Fibroblast of gingiva (primary cell): Measurements from ENCODE around the gene PITX3.
"Not testable (repeated sequence)": the region's sequence is repeated elsewhere in the genome, so short reads cannot be mapped to it uniquely, and the experiment has no call there.

Experiments
- DNase-seq: peaks from one replicate; pipeline ENCODE4 v3.0.0-alpha.2; 2011; ENCODE audit warnings: low read depth

Gene PITX3

GRCh38 chr10:102226542-102226870 is 14.8 kb downstream of the PITX3 start:
- no peak for DNase-seq

- peak; percentile 93 for DNase-seq
These were observed 15.4 kb downstream of the PITX3 start, which contains the start of gene ELOVL3 for GRCh38 chr10:102225646-102226541. Gene ELOVL3, plus strand, starts transcription at chr10:102226299. Its CDS starts 250 bp downstream, at chr10:102226549.

GRCh38 chr10:102222797-102223196 is 18.5 kb downstream of the PITX3 start:
- DNase-seq: no peak

GRCh38 chr10:102220612-102221011 is 20.7 kb downstream of the PITX3 start:
- no peak for DNase-seq

- no peak for DNase-seq
These were observed 21.9 kb downstream of the PITX3 start for GRCh38 chr10:102219370-102219769.

- DNase-seq: not testable (repeated sequence)
These were observed 27.7 kb downstream of the PITX3 start for GRCh38 chr10:102213599-102213998.

GRCh38 chr10:102211615-102212299 is 29.6 kb downstream of the PITX3 start:
- DNase-seq: no peak

GRCh38 chr10:102208311-102209035 is 32.8 kb downstream of the PITX3 start:
- no peak for DNase-seq

GRCh38 chr10:102202386-102202785 is 38.9 kb downstream of the PITX3 start:
- DNase-seq: no peak

GRCh38 chr10:102200751-102201640 is 40.3 kb downstream of the PITX3 start:
- no peak for DNase-seq

- DNase-seq: no peak
These were observed 43.3 kb downstream of the PITX3 start for GRCh38 chr10:102198027-102198426.

- no peak for DNase-seq
These were observed 44.4 kb downstream of the PITX3 start for GRCh38 chr10:102196893-102197292.

GRCh38 chr10:102195296-102195870 is 45.9 kb downstream of the PITX3 start:
- no peak for DNase-seq

- no peak for DNase-seq
These were observed 49.4 kb downstream of the PITX3 start for GRCh38 chr10:102191956-102192355.

- not testable (repeated sequence) for DNase-seq
These were observed 52.1 kb downstream of the PITX3 start for GRCh38 chr10:102188941-102189898.

- no peak for DNase-seq
These were observed 52.9 kb downstream of the PITX3 start for GRCh38 chr10:102188298-102188940.

GRCh38 chr10:102185811-102186527 is 55.3 kb downstream of the PITX3 start:
- peak; percentile 53 for DNase-seq

GRCh38 chr10:102185272-102185671 is 56.0 kb downstream of the PITX3 start:
- no peak for DNase-seq

- DNase-seq: no peak
These were observed 56.7 kb downstream of the PITX3 start for GRCh38 chr10:102184606-102185005.
